ENCODE results near the gene PLXNA2. TPM values are rescaled to one million over a fixed set of nuclear protein-coding genes. Genes with fewer than 3 reads are reported as not detected.

The PLXNA2 gene
- total and polyA plus RNA-seq, 7 donors: 4.4 to 33.6 (median 20.8) TPM

- TF ChIP-seq CTCF (IDR thresholded peaks at IDR 0.05): no peak
- intact Hi-C loops (cut with DNase I): no loop called here
- Histone ChIP-seq H3K4me1 (peaks cover 8% of the 10 kb centered on the region), H3K4me3 (no peak overlapping the region), H3K9me3 (no peaks in the 10 kb centered on the region), H3K36me3 (ENCODE audit: insufficient read depth in 1 of 2, low read depth in 1 of 2) (peaks cover 0 to 71% of the 10 kb centered on the region in 2 donors), H3K27ac (no peak overlapping the region), H3K27me3 (ENCODE audit: insufficient read depth in 3 of 3, low read length in 2 of 3) (no peaks in the 10 kb centered on the region)
- no peak for ATAC-seq
- no peak for DNase-seq
- WGBS, 3 donors: 84 to 92% (median 89%) methylated on average over 16 of the region's 16 CpGs
These were observed 160.0 kb downstream of the PLXNA2 start for GRCh38 chr1:208084220-208084619.

- Histone ChIP-seq H3K27me3 (ENCODE audit: insufficient read depth in 3 of 3, low read length in 2 of 3) (no peaks in the 10 kb centered on the region), H3K36me3 (ENCODE audit: insufficient read depth in 1 of 2, low read depth in 1 of 2) (peaks cover 0 to 73% of the 10 kb centered on the region in 2 donors), H3K4me1 (peaks cover 8% of the 10 kb centered on the region), H3K27ac (no peak overlapping the region), H3K4me3 (no peak overlapping the region), H3K9me3 (no peaks in the 10 kb centered on the region)
- WGBS, 3 donors: 98 to 100% (median 98%) methylated on average over 2 of the region's 2 CpGs
- TF ChIP-seq CTCF (IDR thresholded peaks at IDR 0.05): no peak
- intact Hi-C loops (cut with DNase I): no loop called here
- no peak for DNase-seq
- no peak for ATAC-seq
These were observed 160.5 kb downstream of the PLXNA2 start for GRCh38 chr1:208083715-208084085.

- DNase-seq: no peak
- Histone ChIP-seq H3K9me3 (no peaks in the 10 kb centered on the region), H3K27ac (no peak overlapping the region), H3K4me3 (no peak overlapping the region), H3K36me3 (ENCODE audit: insufficient read depth in 1 of 2, low read depth in 1 of 2) (peaks cover 0 to 73% of the 10 kb centered on the region in 2 donors), H3K4me1 (peaks cover 8% of the 10 kb centered on the region), H3K27me3 (ENCODE audit: insufficient read depth in 3 of 3, low read length in 2 of 3) (no peaks in the 10 kb centered on the region)
- WGBS, 3 donors: 84 to 89% (median 89%) methylated on average over 16 of the region's 16 CpGs
- intact Hi-C loops (cut with DNase I): no loop called here
- no peak for TF ChIP-seq CTCF (IDR thresholded peaks at IDR 0.05)
- ATAC-seq: no peak
These were observed 161.0 kb downstream of the PLXNA2 start for GRCh38 chr1:208083016-208083714.

GRCh38 chr1:208081972-208082371 is 162.2 kb downstream of the PLXNA2 start:
- Histone ChIP-seq H3K36me3 (ENCODE audit: insufficient read depth in 1 of 2, low read depth in 1 of 2) (peaks cover 0 to 73% of the 10 kb centered on the region in 2 donors), H3K4me1 (peaks cover 7% of the 10 kb centered on the region), H3K4me3 (no peak overlapping the region), H3K9me3 (no peaks in the 10 kb centered on the region), H3K27me3 (ENCODE audit: insufficient read depth in 3 of 3, low read length in 2 of 3) (no peaks in the 10 kb centered on the region), H3K27ac (no peak overlapping the region)
- TF ChIP-seq CTCF (IDR thresholded peaks at IDR 0.05): no peak
- WGBS, 3 donors: 56 to 80% (median 57%) methylated on average over 10 to 12 of the region's 12 CpGs
- ATAC-seq (no peak), DNase-seq (no peak)
- intact Hi-C loops (cut with DNase I): no loop called here

Measured in psoas muscle (tissue), 8 donors.